ENCODE results near the gene IMPACT.

- TF ChIP-seq EZH2 (IDR thresholded peaks at IDR 0.05; ENCODE audit: low read depth, low read length, severe bottlenecking) (no peak), BRCA1 (IDR thresholded peaks at IDR 0.05; ENCODE audit: low read depth, low read length) (no peak), POLR2A (IDR thresholded peaks at IDR 0.05; ENCODE audit: control extremely low read depth in 1 of 2, low read depth in 2 of 2, low read length in 2 of 2) (no peak), PHF8 (conservative IDR thresholded peaks at IDR 0.05; ENCODE audit: low read depth, low read length) (no peak), EP300 (IDR thresholded peaks at IDR 0.05; ENCODE audit: borderline replicate concordance in 1 of 2, low read depth in 2 of 2, low read length in 2 of 2) (no peak), TCF12 (IDR thresholded peaks at IDR 0.05; ENCODE audit: low read depth, low read length) (no peak), GABPA (IDR thresholded peaks at IDR 0.05; ENCODE audit: borderline replicate concordance, insufficient read depth, low read length) (no peak), POLR2AphosphoS5 (IDR thresholded peaks at IDR 0.05; ENCODE audit: low read depth, low read length) (no peak), MAFK (IDR thresholded peaks at IDR 0.05; ENCODE audit: low read depth, low read length) (no peak), TAF1 (IDR thresholded peaks at IDR 0.05; ENCODE audit: low read depth, low read length) (no peak)
- TF ChIP-seq, protein P1, sequence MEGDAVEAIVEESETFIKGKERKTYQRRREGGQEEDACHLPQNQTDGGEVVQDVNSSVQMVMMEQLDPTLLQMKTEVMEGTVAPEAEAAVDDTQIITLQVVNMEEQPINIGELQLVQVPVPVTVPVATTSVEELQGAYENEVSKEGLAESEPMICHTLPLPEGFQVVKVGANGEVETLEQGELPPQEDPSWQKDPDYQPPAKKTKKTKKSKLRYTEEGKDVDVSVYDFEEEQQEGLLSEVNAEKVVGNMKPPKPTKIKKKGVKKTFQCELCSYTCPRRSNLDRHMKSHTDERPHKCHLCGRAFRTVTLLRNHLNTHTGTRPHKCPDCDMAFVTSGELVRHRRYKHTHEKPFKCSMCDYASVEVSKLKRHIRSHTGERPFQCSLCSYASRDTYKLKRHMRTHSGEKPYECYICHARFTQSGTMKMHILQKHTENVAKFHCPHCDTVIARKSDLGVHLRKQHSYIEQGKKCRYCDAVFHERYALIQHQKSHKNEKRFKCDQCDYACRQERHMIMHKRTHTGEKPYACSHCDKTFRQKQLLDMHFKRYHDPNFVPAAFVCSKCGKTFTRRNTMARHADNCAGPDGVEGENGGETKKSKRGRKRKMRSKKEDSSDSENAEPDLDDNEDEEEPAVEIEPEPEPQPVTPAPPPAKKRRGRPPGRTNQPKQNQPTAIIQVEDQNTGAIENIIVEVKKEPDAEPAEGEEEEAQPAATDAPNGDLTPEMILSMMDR (IDR thresholded peaks at IDR 0.05; ENCODE audit: control extremely low read depth in 1 of 3, insufficient read depth in 1 of 3, low read depth in 1 of 3, low read length in 3 of 3), result no peak
- TF ChIP-seq, protein P2, sequence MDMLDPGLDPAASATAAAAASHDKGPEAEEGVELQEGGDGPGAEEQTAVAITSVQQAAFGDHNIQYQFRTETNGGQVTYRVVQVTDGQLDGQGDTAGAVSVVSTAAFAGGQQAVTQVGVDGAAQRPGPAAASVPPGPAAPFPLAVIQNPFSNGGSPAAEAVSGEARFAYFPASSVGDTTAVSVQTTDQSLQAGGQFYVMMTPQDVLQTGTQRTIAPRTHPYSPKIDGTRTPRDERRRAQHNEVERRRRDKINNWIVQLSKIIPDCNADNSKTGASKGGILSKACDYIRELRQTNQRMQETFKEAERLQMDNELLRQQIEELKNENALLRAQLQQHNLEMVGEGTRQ (IDR thresholded peaks at IDR 0.05; ENCODE audit: low read length), result no peak
- TF ChIP-seq, protein P3, sequence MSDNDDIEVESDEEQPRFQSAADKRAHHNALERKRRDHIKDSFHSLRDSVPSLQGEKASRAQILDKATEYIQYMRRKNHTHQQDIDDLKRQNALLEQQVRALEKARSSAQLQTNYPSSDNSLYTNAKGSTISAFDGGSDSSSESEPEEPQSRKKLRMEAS (IDR thresholded peaks at IDR 0.05), result no peak
Measured at GRCh38 chr18:24485681-24486080, 59.2 kb downstream of the IMPACT start.

Measured in H1 (cell line).